GM18868 (cell line): Measurements from ENCODE around the gene EGFR.

Experiments used
- ATAC-seq: cut with Tn5 transposase; IDR thresholded peaks from one replicate; pipeline ENCODE4 v1.9.1; 2021; ENCODE audit warnings: mild to moderate bottlenecking, moderate library complexity; ENCODE audit not compliant: unreplicated experiment

EGFR gene

DNA sequence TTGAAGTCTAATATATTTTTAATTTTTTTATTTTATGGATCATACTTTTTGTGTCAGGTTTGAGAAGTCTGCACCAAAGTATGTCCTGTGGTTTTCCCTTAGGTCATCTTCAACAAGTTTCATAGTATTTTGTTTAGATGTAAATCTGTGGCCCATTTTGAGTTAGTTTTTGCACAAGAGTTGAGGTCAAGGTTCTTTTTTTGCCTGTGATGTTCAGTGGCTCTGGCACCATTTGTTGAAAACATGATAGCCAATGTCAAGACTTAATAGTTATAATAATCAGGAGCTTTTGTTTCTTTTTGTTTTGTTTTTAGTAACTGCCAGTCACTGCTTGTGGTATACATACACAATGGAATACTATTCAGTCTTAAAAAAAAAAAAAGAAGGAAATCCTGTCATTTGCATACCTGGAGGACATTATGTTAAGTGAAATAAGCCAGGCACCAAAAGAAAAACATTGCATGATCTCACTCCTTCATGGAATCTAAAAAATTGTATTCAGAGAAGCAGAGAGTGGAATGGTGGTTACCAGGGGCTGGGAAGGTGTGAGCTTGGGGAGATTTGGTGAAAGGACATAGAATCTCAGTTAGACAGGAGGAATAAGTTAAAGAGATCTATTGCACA, 61.3 kb downstream of the EGFR start:
- ATAC-seq = no peak

GRCh38 chr7:55081068-55081467, 62.3 kb downstream of the EGFR start:
- no peak for ATAC-seq

DNA sequence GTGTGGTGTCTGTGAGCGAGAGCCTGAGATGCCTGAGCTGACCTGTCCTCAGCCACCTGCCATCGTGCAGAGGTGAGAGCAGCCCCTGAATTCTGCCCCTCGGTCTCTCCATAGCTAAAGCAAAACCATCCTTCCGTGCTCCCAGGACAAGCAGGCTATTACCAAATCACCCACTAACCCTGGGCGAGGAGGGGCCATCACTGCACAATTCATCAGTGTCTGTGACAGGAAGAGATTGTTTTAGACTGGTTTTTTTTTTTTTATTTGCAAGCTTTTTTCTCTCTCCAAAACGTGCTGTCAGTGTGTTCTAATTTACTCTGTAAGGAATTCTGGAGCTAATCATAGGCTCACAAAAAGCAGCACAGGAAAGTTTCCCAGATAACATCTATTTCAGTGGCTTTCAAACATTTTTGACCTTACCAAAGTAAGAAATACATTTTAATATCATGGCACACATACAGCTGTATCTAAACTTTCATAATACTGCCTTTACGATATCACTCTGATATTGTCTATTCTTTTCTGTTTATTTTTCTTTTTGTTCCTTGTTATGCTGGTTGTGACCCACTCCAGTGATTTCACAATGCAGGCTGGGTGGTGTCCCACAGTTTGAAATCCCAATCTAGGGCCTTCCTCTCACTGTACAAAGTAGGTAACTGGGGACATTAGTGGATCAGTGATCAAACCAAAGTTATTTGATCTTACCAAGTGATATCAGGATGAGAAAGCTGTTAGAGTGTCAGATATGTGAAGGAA, 62.8 kb downstream of the EGFR start:
- no peak for ATAC-seq

DNA sequence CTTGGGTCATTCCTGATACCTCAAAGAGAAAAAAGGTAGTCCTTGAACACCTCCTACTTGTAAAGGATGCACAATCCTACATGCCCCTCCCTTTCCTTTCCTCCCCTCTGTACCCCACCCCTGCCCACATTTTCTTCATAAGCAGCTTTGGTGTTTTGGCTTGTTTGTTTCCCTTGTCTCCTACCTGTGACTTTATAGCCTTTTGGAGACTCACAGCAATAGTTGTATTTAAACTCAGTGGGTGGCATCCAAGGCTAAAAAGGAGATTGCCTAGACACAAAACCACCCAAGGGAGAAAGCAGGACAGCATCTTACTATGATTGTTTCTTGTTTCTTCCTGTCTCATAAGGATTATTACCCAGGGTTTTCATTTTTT, 63.4 kb downstream of the EGFR start:
- ATAC-seq = no peak

DNA sequence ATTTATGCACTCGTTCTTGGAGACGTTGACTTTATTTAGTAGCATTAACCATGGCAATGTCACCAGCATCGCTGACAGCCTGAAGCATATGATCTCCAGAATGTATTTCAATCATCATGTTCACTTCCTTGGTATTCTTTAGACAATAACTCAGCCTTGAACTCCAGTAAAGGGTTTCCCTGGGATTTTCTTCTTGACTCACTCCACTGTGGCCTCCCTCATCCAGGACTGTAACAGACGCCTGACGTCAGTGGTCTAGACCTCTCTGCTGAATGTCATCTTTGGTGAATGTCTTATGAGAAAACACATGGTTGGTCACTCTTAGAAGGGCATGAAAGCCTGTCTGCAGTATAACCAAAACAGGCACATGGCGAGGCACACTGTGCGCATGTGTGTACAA, 64.4 kb downstream of the EGFR start:
- ATAC-seq = no peak

- ATAC-seq = no peak
Observed at GRCh38 chr7:55084307-55084706, 65.5 kb downstream of the EGFR start.

DNA sequence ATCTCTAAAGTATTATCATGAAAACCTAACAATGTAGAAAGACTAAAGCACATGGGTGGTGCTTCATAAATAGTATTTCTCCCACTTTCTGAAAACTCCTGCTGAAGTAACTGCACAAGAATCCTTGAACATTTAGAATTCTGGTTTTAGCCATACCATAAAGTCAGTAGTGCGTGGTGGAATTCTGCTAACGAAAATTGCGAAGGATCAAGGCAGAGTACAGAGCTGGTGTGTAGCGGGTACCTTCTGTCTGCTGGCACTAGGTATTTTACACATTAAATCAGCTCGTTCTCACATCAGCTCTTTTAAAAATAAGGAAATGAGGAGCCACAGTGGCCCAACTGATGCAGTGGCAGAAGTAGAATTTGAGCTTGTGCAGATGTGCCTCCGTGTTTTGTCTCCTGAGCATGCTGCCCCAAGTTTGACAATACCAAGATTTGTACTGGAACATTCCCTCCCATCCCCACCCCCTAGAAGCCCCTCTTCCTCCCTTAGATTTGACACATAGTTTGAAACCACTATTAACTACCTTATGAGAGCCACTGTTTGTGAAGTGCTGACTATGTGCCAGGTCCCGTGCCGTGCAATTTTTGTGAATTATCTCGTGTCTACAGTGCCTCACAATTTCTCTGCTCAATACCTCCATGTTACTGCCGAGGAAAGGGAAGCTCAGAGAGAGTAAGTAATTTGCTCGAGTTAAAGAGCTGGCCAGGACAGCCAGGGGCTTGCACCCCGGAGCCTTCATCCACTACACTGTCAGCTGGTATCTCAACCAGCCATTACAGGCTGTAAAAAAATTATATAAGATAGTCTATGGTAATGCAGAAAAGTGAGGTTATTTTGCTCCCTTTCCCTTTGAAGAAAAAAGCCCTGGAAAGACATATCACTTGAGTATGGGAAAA, 66.9 kb downstream of the EGFR start:
- peak; percentile 27 for ATAC-seq

DNA sequence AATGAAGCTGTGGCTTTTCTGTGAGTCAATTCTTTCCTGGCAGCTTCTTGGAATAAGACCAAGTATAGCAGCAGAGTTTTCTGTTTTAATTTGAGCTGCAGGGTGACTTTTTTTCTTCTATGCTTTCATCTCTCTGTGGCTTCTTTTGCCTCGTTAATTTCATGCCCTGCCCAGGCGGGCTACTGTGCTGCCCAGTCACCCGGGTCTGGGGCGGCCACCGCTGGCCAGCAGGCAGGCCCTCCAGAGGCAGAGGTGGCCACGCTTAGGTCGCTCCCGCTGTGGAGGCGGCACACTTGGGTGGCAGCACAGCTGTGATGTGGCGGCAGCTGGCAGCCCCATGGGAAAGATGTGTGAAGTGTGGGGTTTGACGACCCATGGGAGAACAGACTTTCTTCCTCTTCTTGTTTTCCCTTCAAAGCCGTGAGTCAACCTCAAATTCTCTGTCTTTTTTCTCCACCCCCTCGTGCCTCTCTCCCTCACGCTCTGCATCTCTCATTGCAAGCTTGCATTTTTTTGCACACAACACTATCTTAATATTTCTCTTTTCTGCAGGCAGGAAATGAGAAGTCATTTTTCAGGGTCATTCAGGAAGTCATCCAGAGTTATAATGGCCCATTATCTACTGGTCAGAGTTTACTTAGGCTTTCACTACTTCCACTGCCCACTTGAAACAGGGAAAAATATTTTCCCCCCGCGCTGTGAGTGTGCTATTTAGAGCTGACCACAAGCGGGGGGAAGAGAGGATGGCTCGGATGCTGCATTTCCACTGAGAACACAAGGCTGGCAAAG, 67.8 kb downstream of the EGFR start:
- peak; percentile 74 for ATAC-seq

DNA sequence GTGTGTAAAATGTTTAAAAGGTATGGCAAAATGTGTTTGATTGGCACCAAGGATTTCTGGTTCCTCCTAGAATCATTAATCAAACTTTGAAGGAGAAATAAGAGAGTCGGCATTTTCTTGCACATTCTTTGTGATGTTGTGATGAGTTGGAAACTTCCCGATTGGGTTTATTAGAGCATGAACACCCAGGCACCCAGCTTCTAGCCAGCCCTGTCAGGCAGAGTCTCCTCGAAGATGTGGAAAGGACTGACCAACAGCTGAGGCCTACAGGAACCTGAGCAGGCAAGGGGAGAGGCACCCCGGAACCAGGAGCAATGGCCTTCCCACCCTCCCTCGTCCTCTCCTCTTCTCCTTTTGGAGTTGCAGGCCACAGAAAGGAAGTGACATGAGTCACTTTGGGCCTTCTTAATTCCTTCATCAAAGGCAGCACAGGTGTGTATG, 68.7 kb downstream of the EGFR start:
- no peak for ATAC-seq

DNA sequence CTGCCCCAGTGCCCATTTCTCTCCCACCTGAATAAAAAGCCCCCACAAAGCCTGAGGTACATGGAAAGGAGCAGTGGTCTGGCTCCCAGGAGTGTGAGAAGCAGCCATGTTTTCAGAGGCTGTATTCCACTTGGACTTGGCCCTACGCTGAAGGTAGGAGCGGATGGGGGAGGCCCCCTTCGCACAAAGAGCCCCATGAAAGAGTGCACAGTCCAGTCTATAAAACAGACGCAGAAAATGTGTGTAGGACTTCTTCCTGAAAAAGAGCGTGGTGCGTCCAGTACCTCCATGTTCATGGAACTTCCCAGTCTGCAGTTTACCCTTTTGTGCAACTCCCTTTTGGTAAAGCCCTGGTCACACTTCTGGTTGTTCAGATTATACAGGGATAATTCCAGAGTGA, 69.3 kb downstream of the EGFR start:
- no peak for ATAC-seq

DNA sequence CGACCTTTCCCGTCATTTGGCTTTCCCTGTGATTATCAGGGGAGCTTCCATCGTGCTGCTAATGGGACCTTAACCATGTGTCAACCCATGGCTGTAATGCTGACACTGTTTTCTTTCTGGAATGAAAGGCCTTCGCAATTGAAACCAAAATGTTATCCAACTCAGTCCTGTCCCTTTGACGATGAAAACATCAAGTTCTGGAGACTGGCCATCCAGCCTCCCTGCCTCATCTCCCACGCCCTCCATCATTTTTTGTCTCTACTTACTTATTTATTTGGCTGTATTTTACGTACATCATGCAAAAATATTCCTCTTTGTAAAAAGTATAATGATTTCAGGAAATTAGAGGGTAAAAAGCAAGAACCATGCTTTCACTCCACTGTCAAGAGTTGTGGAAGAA, 69.8 kb downstream of the EGFR start:
- no peak for ATAC-seq

- ATAC-seq = no peak
Observed at GRCh38 chr7:55092186-55092974, 73.6 kb downstream of the EGFR start.

DNA sequence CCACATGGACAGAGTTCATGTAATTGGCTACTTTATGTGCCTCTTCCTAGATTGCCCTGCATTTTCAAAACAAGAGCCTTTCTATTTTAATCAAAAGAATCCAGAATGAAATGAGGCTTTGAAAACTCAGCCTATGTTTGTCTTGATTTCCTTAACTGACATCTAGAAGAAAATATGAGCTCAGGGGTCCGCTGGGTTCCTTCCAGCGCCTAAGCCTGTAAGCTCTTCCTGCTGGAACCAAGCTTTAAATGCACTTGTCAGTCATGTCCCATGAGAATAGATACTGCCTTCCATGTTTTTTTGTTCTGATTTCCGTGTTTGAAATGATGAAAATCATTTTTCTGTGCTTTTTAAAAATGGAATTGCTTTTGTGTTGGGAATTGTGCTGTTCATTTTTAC, 74.2 kb downstream of the EGFR start:
- no peak for ATAC-seq

GRCh38 chr7:55093674-55094073, 74.9 kb downstream of the EGFR start:
- no peak for ATAC-seq

GRCh38 chr7:55094092-55094690, 75.4 kb downstream of the EGFR start:
- ATAC-seq = no peak

- ATAC-seq = no peak
Observed at GRCh38 chr7:55095672-55096071, 76.9 kb downstream of the EGFR start.

DNA sequence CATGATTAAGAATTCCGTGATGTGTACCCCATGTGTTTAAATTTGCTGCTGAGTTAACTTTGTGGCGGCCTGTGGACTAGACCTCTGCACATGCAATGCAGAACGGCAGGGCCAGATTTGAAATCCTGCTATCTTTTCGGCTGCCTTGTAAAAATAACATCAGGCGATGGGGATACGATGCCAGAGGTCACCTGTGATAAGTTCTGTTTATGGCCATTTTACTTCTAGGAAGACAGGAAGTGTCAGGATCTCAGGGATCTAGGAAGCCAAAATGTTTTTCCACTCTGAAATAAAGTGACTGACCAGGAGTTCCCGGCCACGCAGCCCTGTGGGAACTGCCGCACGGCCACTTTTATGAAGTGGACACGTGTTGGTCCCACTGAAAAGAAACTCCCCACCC, 77.5 kb downstream of the EGFR start:
- no peak for ATAC-seq

DNA sequence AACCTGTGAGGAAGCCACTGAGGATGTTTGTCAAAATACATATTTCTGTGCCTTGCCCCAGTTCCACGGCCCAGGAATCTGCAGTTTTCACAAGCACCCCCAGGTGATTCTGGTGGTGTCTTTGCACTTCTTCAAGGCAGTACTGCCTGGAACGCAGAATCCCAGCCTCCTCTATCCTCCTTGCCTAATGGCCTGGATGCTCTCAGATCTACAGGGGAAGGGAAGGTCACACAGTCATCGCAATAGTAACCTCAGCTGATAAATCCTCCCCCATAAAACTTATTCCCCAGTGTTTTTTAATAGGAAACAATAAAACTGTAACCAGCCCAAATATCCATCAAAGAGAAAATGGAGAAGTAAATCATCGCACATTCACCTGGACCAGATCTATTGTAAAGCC, 78.3 kb downstream of the EGFR start:
- no peak for ATAC-seq

DNA sequence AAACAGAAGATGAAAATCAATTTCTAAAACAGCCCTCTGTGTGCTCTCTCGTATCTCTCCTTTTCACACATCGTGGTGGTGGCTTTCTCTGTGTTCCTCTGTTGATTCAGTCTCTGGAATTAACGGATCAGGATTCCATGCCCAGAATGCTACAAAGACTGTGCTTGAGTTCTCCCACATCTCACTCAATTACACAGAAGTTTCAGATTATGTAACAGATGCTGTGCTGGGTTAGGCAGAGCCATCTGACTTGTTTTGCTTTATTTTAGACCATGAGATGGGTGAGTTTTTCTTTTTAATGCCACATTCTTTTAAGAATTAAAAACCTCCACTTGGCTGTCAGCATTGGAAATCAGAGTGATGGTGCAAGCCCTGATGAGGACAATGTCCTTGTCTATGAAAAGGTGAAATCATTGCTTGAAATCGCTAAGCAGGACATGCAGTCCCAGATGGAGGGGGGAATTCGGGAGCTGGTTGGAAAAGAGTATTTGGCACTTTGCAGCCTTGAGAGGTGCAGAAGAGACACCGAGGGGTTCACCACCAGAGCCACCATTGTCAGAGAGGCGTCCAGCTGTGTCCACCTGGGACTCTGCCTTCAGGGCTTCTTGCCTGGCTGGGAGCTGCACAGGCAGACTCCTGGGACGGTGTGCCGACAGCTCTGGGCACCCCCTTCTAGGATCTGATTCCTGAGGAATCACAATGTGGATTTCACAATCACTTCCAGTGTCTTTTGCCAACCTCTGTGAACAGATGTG, 80.4 kb downstream of the EGFR start:
- ATAC-seq = no peak
